WTC11 (cell line): ENCODE results near the gene CCDC134.

ENCODE experiments used
- CTCF ChIP-seq: fragments of 200-600 bp; IDR thresholded peaks from 2 replicates; pipeline ENCODE4 v1.8.0; 2022; ENCODE audit warnings: antibody characterized with exemption
- ETV6 ChIP-seq: sonication (generic); formaldehyde crosslinking; IDR thresholded peaks from 2 replicates; pipeline ENCODE4 v1.8.1; 2022; ENCODE audit warnings: mild to moderate bottlenecking, missing genetic modification reagents
- RELA ChIP-seq: sonication (generic); formaldehyde crosslinking; IDR thresholded peaks from 2 replicates; pipeline ENCODE4 v1.8.1; 2022; ENCODE audit warnings: missing genetic modification reagents, mild to moderate bottlenecking, borderline replicate concordance

GRCh38 chr22:41826021-41826420 is 25.5 kb downstream of the CCDC134 start:
- TF ChIP-seq RELA (CRISPR knock-in tag) = no peak
- no peak for TF ChIP-seq CTCF
- no peak for TF ChIP-seq ETV6 (CRISPR knock-in tag)
